HFF-Myc (cell line): ENCODE results near the gene MAST4.

Experiments used
- DNase-seq: peaks from one replicate; pipeline ENCODE4 v3.0.0-alpha.2; 2011; ENCODE audit warnings: low read depth; ENCODE audit errors: extremely low read depth
- H3K4me3 ChIP-seq: replicated peaks from 2 replicates; pipeline ENCODE4 v1.5.1; 2011; ENCODE audit warnings: low read depth, mild to moderate bottlenecking, control low read depth, low read length
- CTCF ChIP-seq: IDR thresholded peaks from 2 replicates; pipeline ENCODE4 v1.5.1; 2012; ENCODE audit warnings: mild to moderate bottlenecking, low read depth, low read length, control low read depth; ENCODE audit errors: missing control alignments

The MAST4 gene

GRCh38 chr5:66889056-66889455 is 292.9 kb downstream of the MAST4 start:
- H3K4me3 ChIP-seq: no peak overlapping the region
- DNase-seq: no peak
- no peak for TF ChIP-seq CTCF

- no peak for TF ChIP-seq CTCF
- no peak for DNase-seq
- H3K4me3 ChIP-seq: no peak overlapping the region
These were observed 293.3 kb downstream of the MAST4 start for GRCh38 chr5:66889524-66889923.

GRCh38 chr5:66891184-66891925 is 295.2 kb downstream of the MAST4 start:
- H3K4me3 ChIP-seq: no peak overlapping the region
- no peak for TF ChIP-seq CTCF
- no peak for DNase-seq

GRCh38 chr5:66892716-66893115 is 296.5 kb downstream of the MAST4 start:
- H3K4me3 ChIP-seq: no peak overlapping the region
- no peak for TF ChIP-seq CTCF
- no peak for DNase-seq

GRCh38 chr5:66894480-66895240 is 298.5 kb downstream of the MAST4 start:
- no peak for TF ChIP-seq CTCF
- no peak overlapping the region for H3K4me3 ChIP-seq
- DNase-seq: no peak

GRCh38 chr5:66896171-66896570 is 300.0 kb downstream of the MAST4 start:
- DNase-seq: no peak
- TF ChIP-seq CTCF: no peak
- no peak overlapping the region for H3K4me3 ChIP-seq

- DNase-seq: peak; percentile 4
- no peak overlapping the region for H3K4me3 ChIP-seq
- TF ChIP-seq CTCF: no peak
These were observed 301.2 kb downstream of the MAST4 start for GRCh38 chr5:66897356-66897755.
